PC-3 (cell line): ENCODE data around the gene MAP1B.

Source experiments
- EZH2phosphoT487 ChIP-seq: fragments of 300-600 bp; sonication (generic); IDR thresholded peaks from 2 replicates; pipeline ENCODE4 v1.6.1; 2018; ENCODE audit warnings: mild to moderate bottlenecking, antibody characterized with exemption, low read length, borderline replicate concordance
- TF ChIP-seq, protein P1 (sequence below): fragments of 300-600 bp; sonication (generic); conservative IDR thresholded peaks from 2 replicates; pipeline ENCODE4 v1.5.1; 2017; ENCODE audit warnings: antibody characterized with exemption, low read depth, mild to moderate bottlenecking, low read length

DNA sequence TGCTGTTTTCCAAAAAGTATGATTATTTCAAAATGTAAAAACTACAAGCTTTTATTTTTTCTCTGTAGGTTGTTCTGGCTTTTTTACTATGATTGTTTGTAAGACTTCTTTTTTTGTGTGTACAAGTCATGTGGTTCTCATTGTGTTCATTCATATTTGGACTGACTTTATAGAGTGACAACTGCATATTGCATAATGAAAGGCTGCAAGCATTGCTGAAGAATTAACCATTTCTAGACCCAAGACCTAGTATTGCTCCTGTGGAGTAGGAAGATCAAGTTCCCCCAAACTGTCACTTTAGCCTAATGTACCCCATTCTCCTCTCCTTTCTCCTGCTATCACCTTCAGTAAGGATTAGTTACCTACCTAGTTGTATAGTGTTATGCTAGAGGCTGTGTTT lies 10.0 kb downstream of the MAP1B start:
- TF ChIP-seq, protein P1, sequence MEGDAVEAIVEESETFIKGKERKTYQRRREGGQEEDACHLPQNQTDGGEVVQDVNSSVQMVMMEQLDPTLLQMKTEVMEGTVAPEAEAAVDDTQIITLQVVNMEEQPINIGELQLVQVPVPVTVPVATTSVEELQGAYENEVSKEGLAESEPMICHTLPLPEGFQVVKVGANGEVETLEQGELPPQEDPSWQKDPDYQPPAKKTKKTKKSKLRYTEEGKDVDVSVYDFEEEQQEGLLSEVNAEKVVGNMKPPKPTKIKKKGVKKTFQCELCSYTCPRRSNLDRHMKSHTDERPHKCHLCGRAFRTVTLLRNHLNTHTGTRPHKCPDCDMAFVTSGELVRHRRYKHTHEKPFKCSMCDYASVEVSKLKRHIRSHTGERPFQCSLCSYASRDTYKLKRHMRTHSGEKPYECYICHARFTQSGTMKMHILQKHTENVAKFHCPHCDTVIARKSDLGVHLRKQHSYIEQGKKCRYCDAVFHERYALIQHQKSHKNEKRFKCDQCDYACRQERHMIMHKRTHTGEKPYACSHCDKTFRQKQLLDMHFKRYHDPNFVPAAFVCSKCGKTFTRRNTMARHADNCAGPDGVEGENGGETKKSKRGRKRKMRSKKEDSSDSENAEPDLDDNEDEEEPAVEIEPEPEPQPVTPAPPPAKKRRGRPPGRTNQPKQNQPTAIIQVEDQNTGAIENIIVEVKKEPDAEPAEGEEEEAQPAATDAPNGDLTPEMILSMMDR = no peak
- no peak for TF ChIP-seq EZH2phosphoT487
